GM18499 (cell line): Measurements from ENCODE around the gene CCL27.
A peak's percentile ranks its signal among the peaks of the same experiment; 100 is the strongest.

ENCODE experiments used
- ATAC-seq: cut with Tn5 transposase; IDR thresholded peaks from one replicate; pipeline ENCODE4 v1.9.1; 2021; ENCODE audit warnings: moderate number of reproducible peaks; ENCODE audit not compliant: insufficient read depth, unreplicated experiment

Gene CCL27

GRCh38 chr9:34630402-34631154, 31.9 kb downstream of the CCL27 start:
- no peak for ATAC-seq

- ATAC-seq, result no peak
Measured at GRCh38 chr9:34629491-34629808, 33.0 kb downstream of the CCL27 start.

DNA sequence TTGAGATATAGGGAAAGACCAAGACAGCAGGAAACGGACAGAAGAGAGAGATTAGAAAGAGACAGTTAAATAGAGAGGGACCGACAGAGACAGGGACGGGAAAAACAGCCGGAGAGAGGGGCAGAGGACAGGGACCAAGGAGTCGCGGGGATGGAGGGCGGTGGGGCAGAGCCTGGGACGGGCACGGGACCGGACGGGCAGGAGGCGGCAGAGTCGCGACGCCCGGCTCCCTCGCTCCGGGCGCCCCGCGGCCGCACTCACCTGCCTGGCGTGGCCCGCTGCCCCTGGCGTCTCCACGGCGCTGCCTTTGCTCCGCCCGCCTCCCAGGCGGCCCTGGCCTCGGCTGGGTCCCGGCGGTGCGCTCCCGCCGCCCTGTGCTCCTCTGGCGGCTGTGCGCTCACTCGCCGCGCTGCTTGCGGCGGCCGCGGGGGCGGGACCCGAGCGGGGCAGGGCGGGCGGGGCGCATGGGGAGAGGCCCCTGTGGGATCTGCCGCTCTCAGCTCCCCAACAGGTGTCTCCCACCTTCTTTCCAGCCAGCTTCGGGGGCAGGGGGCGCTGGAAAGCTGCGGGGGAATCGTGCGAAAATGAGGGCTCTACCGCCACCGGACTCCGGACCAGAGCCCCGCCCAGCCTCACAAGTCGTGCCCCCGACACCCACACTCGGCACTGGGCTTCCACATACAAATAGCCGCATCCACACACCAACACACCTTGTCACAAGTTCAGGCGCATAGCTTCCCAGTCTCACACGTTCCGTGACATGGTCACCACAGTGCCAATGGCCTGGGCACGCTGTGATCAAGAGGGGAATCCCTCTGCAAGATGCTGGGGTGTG, 33.6 kb downstream of the CCL27 start, which contains the start of gene ARID3C:
Gene ARID3C, minus strand, starts transcription at position 411 of the 835 bp plus-strand sequence. CDS start 1,052 bp downstream, outside the sequence.
- no peak for ATAC-seq

DNA sequence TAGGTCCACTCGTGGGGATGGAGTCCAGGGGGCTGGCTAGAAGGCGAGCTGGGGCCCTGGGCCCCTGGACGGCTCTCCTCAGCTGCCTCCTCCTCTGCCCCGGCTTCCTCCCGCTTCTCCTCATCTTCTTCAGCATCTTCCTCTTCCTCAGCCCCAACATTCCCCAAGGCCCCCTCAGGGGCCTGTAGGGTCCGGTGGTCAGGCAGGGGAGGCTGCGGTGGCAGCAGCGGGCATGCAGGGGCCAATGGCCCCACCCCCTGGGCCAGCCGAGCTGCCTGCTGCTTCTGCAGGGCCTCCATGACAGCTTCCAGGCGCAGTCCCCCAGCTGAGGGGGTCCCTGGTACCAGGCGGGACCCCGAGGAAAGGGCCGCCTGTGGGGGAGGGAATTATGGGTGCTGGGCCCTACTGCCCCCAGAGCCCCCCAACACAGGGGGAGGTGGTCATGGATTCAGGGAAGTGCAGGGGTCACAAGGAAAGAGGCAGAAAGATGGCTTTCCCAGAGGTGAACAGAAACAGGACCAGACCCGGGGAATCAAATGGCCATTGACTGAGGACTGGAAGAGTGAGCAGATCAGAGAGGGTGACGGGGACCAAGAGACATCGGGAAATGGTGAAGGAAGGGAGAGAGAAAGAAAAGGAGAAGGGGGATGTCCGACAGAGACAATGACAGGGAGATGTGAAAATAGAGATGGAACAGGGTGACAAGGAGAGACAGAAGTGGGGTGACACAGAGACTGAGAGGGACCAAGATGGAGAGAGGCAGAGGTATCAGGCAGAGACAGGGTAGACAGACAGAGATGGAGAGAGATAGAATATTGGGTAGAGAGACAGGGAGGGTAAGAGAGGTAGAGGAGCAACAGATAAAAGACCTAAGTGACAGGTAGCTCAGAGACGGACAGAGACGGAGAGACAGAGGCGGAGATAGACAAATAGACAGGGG, 34.5 kb downstream of the CCL27 start:
- ATAC-seq, result no peak

GRCh38 chr9:34625186-34625486, 37.3 kb downstream of the CCL27 start:
- no peak for ATAC-seq

DNA sequence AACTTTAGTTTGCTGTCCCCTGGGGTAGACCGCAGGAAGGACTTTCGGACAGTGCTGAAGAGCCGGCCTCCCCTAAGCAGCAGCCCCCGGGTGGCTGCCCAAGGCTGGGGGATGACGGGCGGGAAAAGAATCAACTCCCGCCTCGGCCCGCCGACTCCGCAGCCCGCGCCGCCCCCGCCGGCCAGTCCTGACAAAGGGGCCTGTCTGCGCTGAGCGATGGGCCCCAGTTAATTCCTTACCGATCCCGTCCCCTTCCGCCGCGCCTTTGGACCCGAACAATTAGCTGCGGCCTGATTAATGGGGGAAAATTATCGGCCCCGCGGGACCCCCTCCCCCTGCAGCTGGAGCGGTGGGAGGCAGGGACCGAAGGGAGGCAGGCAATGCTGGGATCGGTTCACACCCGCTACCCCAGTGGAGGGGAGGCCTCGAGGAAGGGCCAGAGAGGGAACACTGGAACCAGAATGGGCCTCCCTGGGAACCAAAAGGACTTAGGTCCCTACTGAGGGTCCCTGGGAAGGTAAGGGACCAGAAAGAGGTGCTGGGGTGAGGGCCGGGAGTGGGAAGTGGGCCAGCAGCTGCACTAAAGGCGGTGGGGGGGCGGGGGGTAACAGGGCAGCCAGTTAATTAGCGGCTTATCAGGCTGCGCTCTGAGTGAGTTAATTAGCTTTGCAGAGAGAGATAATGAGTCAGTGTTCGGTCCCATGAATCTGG, 37.8 kb downstream of the CCL27 start:
- no peak for ATAC-seq

- no peak for ATAC-seq
Measured at GRCh38 chr9:34623374-34624235, 38.9 kb downstream of the CCL27 start.

DNA sequence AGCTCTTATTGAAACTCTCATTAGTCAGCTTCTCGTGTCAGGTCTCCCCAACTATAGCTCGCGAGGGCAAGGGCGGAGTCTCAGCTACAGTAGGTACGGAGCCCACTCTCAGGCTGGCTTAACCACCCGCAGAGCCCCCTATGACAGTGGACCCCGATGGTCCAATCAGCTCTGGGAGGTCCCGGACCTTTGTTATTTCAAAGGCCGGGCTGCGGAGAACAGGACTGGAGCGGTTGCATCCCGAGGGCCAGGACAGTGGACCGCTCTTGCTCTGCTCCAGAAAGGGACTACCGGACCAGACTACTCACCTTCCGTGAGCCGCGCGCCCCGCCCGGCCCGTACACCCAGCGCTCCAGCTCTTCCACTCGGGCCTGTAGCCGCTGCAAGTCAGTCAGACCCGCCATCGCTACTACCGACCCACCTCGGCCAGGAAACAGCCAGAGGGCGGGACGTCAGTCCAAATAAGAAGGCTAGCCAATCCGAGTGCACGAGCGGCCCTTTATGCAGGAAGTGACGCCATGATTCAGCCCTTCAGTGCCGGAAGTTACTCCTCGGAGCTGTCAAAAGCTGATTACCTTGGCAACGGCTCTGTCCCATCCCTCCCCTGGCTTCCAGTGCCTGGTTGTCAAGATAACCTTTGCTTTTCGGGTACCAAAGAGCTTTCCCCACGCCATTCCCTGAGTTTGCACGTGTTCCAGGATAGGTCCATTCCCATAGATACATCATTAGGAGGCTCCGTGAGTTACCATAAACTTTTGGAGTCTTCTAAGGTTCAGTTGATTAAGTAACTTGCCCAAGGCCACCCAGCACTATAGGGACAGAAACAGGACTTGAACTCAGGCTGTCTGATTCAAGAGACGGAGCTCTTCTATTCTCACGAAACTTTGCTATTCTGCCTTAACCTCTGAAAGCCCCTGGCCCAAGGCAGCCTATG, 42.1 kb downstream of the CCL27 start, which contains the start of gene DCTN3:
Gene DCTN3, minus strand, starts transcription at position 435 of the 934 bp plus-strand sequence. Its CDS starts 31 bp downstream, at position 404.
- peak; percentile 90 for ATAC-seq

DNA sequence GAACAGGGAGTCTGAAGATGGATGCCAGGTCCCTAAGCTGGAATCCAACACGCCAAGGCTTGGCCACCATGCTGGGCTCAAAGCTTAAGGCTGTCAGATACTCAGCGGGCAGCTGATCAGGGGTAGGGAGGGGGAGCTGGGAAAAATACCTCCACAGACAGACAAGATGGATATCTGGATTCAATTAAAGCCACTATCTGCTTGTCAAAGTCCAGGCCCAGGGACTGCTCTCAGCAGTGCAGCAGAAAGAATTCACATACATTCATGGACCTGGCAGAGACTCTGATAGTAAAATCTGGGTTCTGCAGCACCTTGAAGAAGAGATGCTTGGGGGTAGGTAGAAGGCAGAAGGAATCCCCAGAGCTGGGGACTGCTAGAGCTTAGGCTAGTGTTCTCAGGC, 47.3 kb downstream of the CCL27 start:
- ATAC-seq, result no peak

DNA sequence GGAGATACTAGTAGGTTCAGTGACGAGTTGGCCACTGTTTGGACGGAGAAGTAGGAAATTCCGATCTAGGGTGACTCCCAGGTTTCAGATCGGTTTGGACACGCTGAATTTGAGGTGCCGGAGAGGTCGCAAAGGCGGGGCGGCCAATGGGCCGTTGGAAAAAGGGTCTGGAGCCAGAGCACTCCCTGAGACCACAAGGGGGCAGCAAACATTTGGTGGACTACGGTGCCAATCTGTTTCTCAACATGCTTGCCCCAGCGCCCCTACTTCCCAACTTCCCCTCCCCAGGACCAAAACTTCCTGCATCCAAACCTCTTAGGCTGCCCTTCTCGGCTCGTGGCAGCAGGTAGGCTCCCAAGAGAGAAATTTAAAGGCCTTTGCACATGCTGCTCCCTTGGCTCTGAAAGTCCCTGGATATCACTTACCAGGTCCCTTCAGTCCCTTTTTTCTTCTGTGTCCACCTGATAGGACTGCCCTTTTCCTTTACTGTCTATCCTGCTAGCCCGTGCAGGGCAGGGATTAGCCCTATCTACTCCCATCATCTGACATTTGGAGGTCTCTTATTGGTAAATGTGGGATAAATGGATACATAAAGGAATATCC, 49.6 kb downstream of the CCL27 start:
- ATAC-seq, result no peak
